Skeletal muscle tissue (tissue), 4 donors: ENCODE results near the gene CFAP410. TPM values are rescaled to one million over a fixed set of nuclear protein-coding genes. Genes with fewer than 3 reads are reported as not detected.

Source experiments
- H3K27ac ChIP-seq: one replicate; pipeline ENCODE4 v1.7.0; 2013; ENCODE audit warnings: mild to moderate bottlenecking, low read depth, low read length, inconsistent platforms
- H3K27me3 ChIP-seq, 3 donors: one replicate each; pipeline ENCODE4 v1.7.0; 2013; ENCODE audit warnings: low read length in 3 of 3; ENCODE audit not compliant: control insufficient read depth in 3 of 3, insufficient read depth in 3 of 3
- H3K36me3 ChIP-seq, 3 donors: one replicate each; pipeline ENCODE4 v1.7.0; 2013; ENCODE audit warnings: low read length in 3 of 3; ENCODE audit not compliant: control insufficient read depth in 3 of 3, insufficient read depth in 3 of 3
- H3K4me1 ChIP-seq, 3 donors: one replicate each; pipeline ENCODE4 v1.7.0; 2013; ENCODE audit warnings: low read length in 3 of 3, mild to moderate bottlenecking in 3 of 3; ENCODE audit not compliant: control insufficient read depth in 3 of 3, insufficient read depth in 3 of 3
- H3K4me3 ChIP-seq, 3 donors: one replicate each; pipeline ENCODE4 v1.7.0; 2013; ENCODE audit warnings: low read length in 3 of 3
- H3K9ac ChIP-seq, 3 donors: one replicate each; pipeline ENCODE4 v1.7.0; 2013; ENCODE audit warnings: low read length in 3 of 3, mild to moderate bottlenecking in 3 of 3, moderate library complexity in 2 of 3, low read depth in 1 of 3
- H3K9me3 ChIP-seq, 3 donors: one replicate each; pipeline ENCODE4 v1.7.0; 2013; ENCODE audit warnings: low read length in 3 of 3; ENCODE audit not compliant: control insufficient read depth in 3 of 3
- total RNA-seq: library from RNA; depleted of rRNA; stranded (reverse); fragments of >200 nt; gene quantifications from one replicate; pipeline ENCODE4 v1.2.3, GENCODE V29; 2014
- donor health status: Osteomylitis.

Gene CFAP410
- total RNA-seq, 1 donor from 2014 or later: 11.0 TPM

- peaks cover 4 to 21% (median 6%) of the 10 kb centered on the region in 3 donors for H3K36me3 ChIP-seq
Observed at GRCh38 chr21:44325386-44326271, 13.6 kb downstream of the CFAP410 start.

GRCh38 chr21:44324854-44325107 lies 14.4 kb downstream of the CFAP410 start:
- no peaks in the 10 kb centered on the region for H3K27me3 ChIP-seq
- no peak overlapping the region for H3K27ac ChIP-seq
- peak overlapping the region in 1 of 3 donors; percentile 85 for H3K4me3 ChIP-seq
- H3K36me3 ChIP-seq: peaks cover 4 to 21% (median 8%) of the 10 kb centered on the region in 3 donors
- peaks cover 0 to 11% (median 0%) of the 10 kb centered on the region in 3 donors for H3K4me1 ChIP-seq
- H3K9me3 ChIP-seq: no peaks in the 10 kb centered on the region
- H3K9ac ChIP-seq: peak overlapping the region in 1 of 3 donors; percentile 89

More at GRCh38 chr21:44325386-44326271, 13.6 kb downstream of the CFAP410 start:
- H3K27ac ChIP-seq: no peak overlapping the region
- peaks cover 0 to 11% (median 0%) of the 10 kb centered on the region in 3 donors for H3K4me1 ChIP-seq
- no peaks in the 10 kb centered on the region for H3K27me3 ChIP-seq
- H3K4me3 ChIP-seq: no peak overlapping the region
- H3K9ac ChIP-seq: no peak overlapping the region
- no peaks in the 10 kb centered on the region for H3K9me3 ChIP-seq

GRCh38 chr21:44324106-44324853 lies 14.9 kb downstream of the CFAP410 start:
- H3K4me1 ChIP-seq: peaks cover 0 to 11% (median 0%) of the 10 kb centered on the region in 3 donors
- peak overlapping the region in 1 of 3 donors; percentile 85 for H3K4me3 ChIP-seq
- H3K27ac ChIP-seq: no peak overlapping the region
- peak overlapping the region in 2 of 3 donors; percentile 4 to 89 for H3K9ac ChIP-seq
- H3K9me3 ChIP-seq: no peaks in the 10 kb centered on the region
- no peaks in the 10 kb centered on the region for H3K27me3 ChIP-seq
- H3K36me3 ChIP-seq: peaks cover 4 to 21% (median 13%) of the 10 kb centered on the region in 3 donors

GRCh38 chr21:44323591-44323990 lies 15.6 kb downstream of the CFAP410 start:
- Histone ChIP-seq H3K4me3 (peak overlapping the region in 1 of 3 donors; percentile 85), H3K9me3 (no peaks in the 10 kb centered on the region), H3K27me3 (no peaks in the 10 kb centered on the region), H3K27ac (no peak overlapping the region), H3K4me1 (peaks cover 0 to 11% (median 0%) of the 10 kb centered on the region in 3 donors), H3K9ac (peak overlapping the region in 2 of 3 donors; percentile 4 to 89), H3K36me3 (peaks cover 4 to 22% (median 14%) of the 10 kb centered on the region in 3 donors)

GRCh38 chr21:44322621-44323325 lies 16.4 kb downstream of the CFAP410 start:
- H3K9ac ChIP-seq: peak overlapping the region in 1 of 3 donors; percentile 89
- peaks cover 0 to 11% (median 0%) of the 10 kb centered on the region in 3 donors for H3K4me1 ChIP-seq
- no peak overlapping the region for H3K27ac ChIP-seq
- no peak overlapping the region for H3K4me3 ChIP-seq
- peaks cover 7 to 25% (median 14%) of the 10 kb centered on the region in 3 donors for H3K36me3 ChIP-seq
- no peaks in the 10 kb centered on the region for H3K27me3 ChIP-seq
- no peaks in the 10 kb centered on the region for H3K9me3 ChIP-seq

GRCh38 chr21:44321846-44322450 lies 17.2 kb downstream of the CFAP410 start:
- Histone ChIP-seq H3K4me3 (no peak overlapping the region), H3K9ac (no peak overlapping the region), H3K27me3 (no peaks in the 10 kb centered on the region), H3K4me1 (peaks cover 0 to 11% (median 0%) of the 10 kb centered on the region in 3 donors), H3K9me3 (no peaks in the 10 kb centered on the region), H3K36me3 (peaks cover 7 to 25% (median 14%) of the 10 kb centered on the region in 3 donors), H3K27ac (no peak overlapping the region)

GRCh38 chr21:44320847-44321246 lies 18.3 kb downstream of the CFAP410 start:
- H3K4me3 ChIP-seq: no peak overlapping the region
- H3K27ac ChIP-seq: no peak overlapping the region
- no peak overlapping the region for H3K9ac ChIP-seq
- peaks cover 11 to 22% (median 19%) of the 10 kb centered on the region in 3 donors for H3K36me3 ChIP-seq
- no peaks in the 10 kb centered on the region for H3K9me3 ChIP-seq
- no peaks in the 10 kb centered on the region for H3K27me3 ChIP-seq
- peaks cover 0 to 11% (median 0%) of the 10 kb centered on the region in 3 donors for H3K4me1 ChIP-seq

GRCh38 chr21:44319407-44320065 lies 19.7 kb downstream of the CFAP410 start:
- Histone ChIP-seq H3K9ac (no peak overlapping the region), H3K27me3 (no peaks in the 10 kb centered on the region), H3K4me1 (peaks cover 0 to 11% (median 0%) of the 10 kb centered on the region in 3 donors), H3K36me3 (peaks cover 11 to 18% (median 14%) of the 10 kb centered on the region in 3 donors), H3K27ac (no peak overlapping the region), H3K9me3 (no peaks in the 10 kb centered on the region), H3K4me3 (no peak overlapping the region)
